HG03025 (cell line): ENCODE measurements around the gene HOXA7.

Experiments used
- ATAC-seq: cut with Tn5 transposase; IDR thresholded peaks from one replicate; pipeline ENCODE4 v1.9.1; 2021; ENCODE audit warnings: mild to moderate bottlenecking, moderate library complexity; ENCODE audit not compliant: unreplicated experiment, low FRiP score

HOXA7 gene

GRCh38 chr7:27139334-27140125 lies 16.9 kb downstream of the HOXA7 start:
- no peak for ATAC-seq

GRCh38 chr7:27138985-27139333 lies 17.5 kb downstream of the HOXA7 start:
- no peak for ATAC-seq

DNA sequence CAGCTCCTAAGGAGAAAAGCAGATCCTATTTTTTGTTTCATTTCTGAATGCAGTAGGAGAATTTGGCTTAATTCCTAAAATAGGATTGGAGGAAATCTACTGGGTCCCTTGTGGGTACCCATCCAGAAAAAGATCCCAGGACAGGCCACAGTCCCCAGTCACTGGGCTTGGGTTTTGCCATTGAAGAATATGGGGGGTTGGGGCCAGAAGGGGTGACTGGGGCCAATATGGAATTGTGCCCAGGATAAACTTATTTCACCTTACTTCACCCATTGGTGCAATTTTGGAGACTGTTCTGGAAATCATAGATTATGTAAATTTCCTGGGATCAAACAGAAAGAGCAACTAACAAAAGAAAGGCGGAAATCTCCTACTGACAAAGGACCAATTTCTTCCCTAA lies 18.0 kb downstream of the HOXA7 start:
- ATAC-seq: no peak

GRCh38 chr7:27137640-27138315 lies 18.7 kb downstream of the HOXA7 start:
- no peak for ATAC-seq

DNA sequence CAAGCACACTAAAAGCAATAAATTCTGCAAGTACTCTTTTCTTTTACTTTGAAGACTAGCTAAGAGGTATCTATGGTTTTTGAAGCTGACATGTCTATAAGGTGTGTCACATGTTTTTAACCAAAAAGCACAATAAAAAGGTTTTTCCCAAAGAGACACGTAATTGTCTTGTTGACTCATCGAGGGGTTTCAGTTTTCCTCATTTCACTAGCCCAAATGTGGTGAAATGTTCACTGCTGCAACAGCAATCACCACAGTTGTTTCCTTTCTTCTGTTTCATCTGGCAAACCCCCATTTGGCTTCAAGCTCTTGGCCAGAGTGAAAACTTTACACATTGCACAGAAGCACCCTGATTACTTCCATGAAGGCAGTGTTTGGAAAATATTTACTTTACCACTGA lies 22.1 kb downstream of the HOXA7 start:
- ATAC-seq: no peak

- no peak for ATAC-seq
Measured at GRCh38 chr7:27133409-27134231, 22.9 kb downstream of the HOXA7 start.

- no peak for ATAC-seq
Measured at GRCh38 chr7:27132978-27133377, 23.5 kb downstream of the HOXA7 start.

- ATAC-seq: no peak
Measured at GRCh38 chr7:27132214-27132613, 24.3 kb downstream of the HOXA7 start.

DNA sequence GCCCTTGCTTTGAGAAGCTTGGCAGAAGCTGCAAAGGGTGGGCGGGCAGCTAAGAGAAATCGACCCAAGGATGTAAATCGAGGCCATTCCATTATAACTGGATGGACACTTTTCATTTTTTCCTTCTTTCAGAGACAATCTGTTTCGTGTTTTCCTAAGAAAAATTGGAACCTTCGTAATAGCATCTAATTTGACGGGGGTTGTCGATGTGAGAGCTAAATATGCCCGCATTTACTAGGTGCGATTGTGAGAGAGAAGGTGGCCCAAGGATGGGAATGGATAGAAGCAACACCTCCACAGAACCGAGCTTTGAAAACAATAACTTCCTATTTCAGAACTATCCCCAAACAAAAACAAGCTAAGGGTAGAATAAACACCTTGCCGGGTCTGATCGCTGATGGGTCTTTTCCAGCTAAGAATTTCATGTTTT lies 25.1 kb downstream of the HOXA7 start:
- ATAC-seq: no peak

- ATAC-seq: no peak
Measured at GRCh38 chr7:27130540-27131389, 25.7 kb downstream of the HOXA7 start, which contains the start of gene HOXA4. Gene HOXA4, minus strand, starts transcription at chr7:27130757. Its CDS starts 24 bp downstream, at chr7:27130733.

DNA sequence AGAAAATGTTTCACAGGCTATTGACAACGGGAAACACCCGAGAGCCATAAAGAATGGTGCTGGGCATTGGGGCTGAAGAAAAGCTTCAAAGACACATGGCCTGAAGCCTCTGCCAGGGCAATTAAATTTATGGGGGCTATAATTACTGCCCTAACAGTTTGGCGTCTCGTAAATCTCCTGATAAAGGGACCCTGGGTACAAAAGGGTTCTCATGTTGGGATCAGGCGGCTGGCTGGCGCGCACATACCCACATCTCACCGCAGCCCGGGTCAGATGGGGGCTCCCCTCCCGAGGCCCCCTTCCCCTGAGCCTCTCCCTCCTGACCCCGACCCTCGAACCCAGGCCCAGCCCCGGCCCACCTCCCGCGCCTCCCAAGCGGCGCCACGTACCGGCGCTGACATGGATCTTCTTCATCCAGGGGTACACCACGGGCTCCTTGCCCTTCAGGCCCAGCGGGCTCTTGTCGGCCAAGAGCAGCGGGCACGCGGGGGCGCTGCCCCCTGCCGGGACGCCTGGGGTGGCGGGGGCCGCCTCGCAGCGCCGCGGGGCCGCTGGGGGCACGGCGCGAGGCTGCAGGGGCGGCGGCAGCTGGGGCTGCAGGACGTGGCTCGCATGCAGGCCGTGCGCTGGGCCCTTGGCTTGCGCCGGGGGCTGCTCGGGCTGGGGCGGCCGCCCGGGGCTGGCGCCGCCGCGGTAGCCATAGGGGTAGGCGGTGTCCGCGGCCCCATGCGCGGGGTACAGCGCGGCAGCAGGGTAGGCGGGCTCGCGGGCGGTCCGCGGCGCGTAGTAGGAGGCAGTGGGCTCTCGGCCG lies 26.5 kb downstream of the HOXA7 start:
- no peak for ATAC-seq

- ATAC-seq: no peak
Measured at GRCh38 chr7:27128776-27129728, 27.4 kb downstream of the HOXA7 start.

GRCh38 chr7:27128034-27128433 lies 28.4 kb downstream of the HOXA7 start:
- no peak for ATAC-seq

DNA sequence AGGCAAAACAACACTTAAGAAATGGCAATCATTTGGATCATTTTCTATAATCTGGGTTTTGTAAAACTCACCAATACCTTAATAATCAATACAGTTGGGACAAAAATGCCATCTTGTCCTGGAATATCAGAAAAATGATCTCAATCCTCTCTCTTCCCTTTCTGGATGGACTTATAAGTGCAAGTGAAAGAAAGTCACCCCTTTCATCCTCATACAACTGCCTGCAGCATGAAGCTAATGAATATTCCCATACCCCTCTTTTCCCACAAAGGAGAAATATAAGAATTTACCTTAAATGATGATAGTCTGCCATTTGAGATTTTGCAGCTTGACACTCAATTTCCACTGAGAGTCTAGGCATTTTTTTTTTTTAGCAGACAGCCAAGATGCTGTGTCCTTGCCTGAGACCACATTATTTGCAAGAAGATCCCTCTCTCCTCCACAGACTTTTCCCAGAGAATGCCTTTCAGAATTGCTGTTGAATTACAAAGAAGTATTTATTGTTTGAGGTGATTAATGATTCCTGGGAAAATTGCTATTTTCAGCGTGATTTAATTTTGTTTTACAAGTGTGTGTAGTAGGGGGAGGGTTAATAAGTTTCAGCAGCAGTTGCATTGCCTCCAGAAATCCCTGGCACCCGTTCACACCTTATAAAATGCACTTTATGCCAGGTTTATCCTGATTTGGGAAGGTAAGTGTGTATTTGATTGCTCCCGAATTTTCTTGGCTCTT lies 29.7 kb downstream of the HOXA7 start:
- no peak for ATAC-seq

- ATAC-seq: no peak
Measured at GRCh38 chr7:27125986-27126394, 30.5 kb downstream of the HOXA7 start.

DNA sequence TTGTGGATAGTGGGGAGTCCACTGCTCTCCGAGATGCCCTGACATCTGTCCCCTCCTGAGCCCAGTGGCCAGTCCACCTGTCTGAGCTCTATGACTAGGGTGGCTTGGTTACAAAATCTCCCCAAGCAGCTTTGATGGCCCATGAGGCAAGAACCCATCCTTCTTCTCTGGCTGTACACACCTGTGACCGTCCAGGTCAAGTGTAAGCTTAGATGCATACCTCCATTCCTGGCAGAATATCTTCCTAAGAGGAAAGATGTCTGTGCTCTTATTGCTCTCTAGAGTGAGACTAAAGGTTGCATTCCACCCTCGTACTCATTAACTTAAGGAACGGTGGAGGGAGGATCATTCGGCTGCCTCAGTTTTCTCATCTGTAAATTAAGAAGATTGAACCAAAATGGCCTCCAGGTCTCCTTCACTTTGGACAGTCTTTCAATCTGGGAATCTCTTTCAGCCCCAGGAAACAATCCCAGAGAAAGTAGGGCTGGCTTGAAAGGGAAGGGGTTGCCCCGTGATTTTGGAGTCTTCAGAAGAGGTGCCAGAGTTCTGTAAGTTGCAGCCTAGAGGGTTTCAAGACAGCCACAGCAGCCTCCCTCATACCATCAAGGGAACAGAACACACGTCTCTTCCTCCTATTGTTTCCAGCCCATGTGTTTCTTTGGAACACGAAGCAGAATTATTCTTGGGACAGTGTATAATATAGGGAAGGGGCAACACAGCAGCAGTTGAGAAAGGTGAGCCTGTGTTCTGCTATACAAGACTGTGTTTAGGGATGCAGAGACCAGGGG lies 31.4 kb downstream of the HOXA7 start:
- no peak for ATAC-seq
